Measurements from ENCODE around the gene NAALADL2. TPM values are rescaled to one million over a fixed set of nuclear protein-coding genes. Genes with fewer than 3 reads are reported as not detected.
"Not testable (repeated sequence)": the region's sequence is repeated elsewhere in the genome, so short reads cannot be mapped to it uniquely, and the experiment has no call there.

The NAALADL2 gene
- total RNA-seq, 1 experiment from 2014 or later: not detected

DNA sequence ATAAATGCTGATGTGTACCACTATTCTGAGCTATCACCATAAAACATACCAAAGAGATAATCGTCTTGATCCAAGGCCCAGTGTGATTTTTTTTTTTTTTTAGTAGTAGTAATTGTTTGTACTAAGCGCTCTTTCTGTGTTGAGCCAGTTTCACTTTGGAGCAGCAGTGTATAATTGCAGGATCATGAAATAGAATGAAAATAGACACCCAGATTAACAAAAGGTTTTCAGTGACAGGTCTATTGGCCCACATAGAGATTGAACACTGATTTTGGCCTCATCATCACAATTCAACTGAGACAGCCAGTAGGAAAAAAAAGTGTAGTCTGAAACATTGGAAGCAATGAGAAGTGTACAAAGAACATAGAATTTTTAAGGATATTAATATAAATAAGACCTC, 749.8 kb downstream of the NAALADL2 start:
- no peaks in the 10 kb centered on the region for H3K79me2 ChIP-seq (ENCODE audit: low read length)
- no peak overlapping the region for H2AFZ ChIP-seq (ENCODE audit: low read length)
- no peak overlapping the region for H3K9ac ChIP-seq (ENCODE audit: low read length)
- no peak overlapping the region for H3K4me2 ChIP-seq (ENCODE audit: low read depth, low read length, poor library complexity, severe bottlenecking)
- DNase-seq: no peak
- H3K4me3 ChIP-seq (ENCODE audit: low read length): no peak overlapping the region
- no peaks in the 10 kb centered on the region for H3K36me3 ChIP-seq (ENCODE audit: insufficient read depth, low read length)
- H3K4me1 ChIP-seq (ENCODE audit: low read length): no peaks in the 10 kb centered on the region
- no peaks in the 10 kb centered on the region for H3K9me2 ChIP-seq (replicated peaks; ENCODE audit: insufficient read depth, low read length)
- no peak overlapping the region for H3K27ac ChIP-seq (ENCODE audit: low read length)
- H4K20me1 ChIP-seq (ENCODE audit: insufficient read depth, low read depth, low read length): no peaks in the 10 kb centered on the region
- peaks cover 38% of the 10 kb centered on the region for H3K9me3 ChIP-seq (ENCODE audit: low read length)
- H3K27me3 ChIP-seq (ENCODE audit: low read length): no peaks in the 10 kb centered on the region

DNA sequence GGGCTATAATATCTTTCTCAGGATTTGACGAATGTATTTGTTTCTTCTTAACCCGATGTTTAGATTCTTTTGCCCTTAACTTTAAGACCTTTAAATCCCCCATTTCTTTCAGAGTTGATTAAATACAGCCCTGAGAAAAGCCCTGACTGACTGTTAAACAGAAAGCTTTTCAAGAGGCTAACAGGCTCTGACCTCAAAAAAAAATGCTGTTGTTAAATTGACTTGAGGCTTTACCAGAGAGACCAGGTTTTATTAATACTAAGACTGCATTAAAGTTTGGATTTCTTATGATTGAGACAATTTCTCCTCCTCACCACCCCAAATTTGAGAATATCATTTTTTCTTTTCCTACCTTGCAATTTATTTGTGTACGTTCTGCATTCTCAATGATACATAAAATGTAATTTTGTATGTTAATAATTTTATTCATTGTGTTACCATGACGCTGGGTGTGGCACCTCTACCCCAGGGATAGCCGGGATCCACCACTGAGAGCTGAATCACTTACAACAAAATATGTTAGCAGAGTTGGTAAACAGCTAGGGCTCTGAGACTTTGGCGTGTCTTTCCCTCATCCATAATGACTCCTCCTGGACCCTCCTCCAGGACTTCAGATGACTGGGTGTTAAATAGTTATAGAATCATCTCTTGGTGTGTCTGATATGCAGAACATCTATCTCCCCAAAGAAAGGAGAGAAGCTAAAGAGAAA, 753.5 kb downstream of the NAALADL2 start:
- Histone ChIP-seq H3K27me3 (ENCODE audit: low read length) (no peaks in the 10 kb centered on the region), H2AFZ (ENCODE audit: low read length) (no peak overlapping the region), H3K4me2 (ENCODE audit: low read depth, low read length, poor library complexity, severe bottlenecking) (no peak overlapping the region), H4K20me1 (ENCODE audit: insufficient read depth, low read depth, low read length) (no peaks in the 10 kb centered on the region), H3K79me2 (ENCODE audit: low read length) (no peaks in the 10 kb centered on the region), H3K9ac (ENCODE audit: low read length) (no peak overlapping the region), H3K9me2 (replicated peaks; ENCODE audit: insufficient read depth, low read length) (no peaks in the 10 kb centered on the region), H3K4me3 (ENCODE audit: low read length) (no peak overlapping the region), H3K4me1 (ENCODE audit: low read length) (no peaks in the 10 kb centered on the region), H3K27ac (ENCODE audit: low read length) (no peak overlapping the region), H3K9me3 (ENCODE audit: low read length) (peaks cover 26% of the 10 kb centered on the region), H3K36me3 (ENCODE audit: insufficient read depth, low read length) (no peaks in the 10 kb centered on the region)
- no peak for DNase-seq

DNA sequence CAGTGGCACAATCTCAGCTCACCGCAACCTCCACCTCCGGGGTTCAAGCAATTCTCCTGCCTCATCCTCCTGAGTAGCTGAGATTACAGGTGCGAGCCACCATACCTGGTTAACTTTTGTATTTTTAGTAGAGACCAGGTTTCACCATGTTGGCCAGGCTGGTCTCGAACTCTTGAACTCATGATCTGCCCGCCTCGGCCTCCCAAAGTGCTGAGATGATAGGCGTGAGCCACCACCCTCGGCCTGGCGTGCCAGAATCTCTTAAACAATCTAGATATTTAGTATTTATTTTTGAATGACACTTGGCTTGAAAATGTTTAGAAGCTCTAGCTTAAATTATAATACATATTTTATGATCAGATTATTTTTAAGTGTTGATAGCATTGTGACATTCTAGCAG, 755.0 kb downstream of the NAALADL2 start:
- H3K4me3 ChIP-seq (ENCODE audit: low read length); H3K4me1 ChIP-seq (ENCODE audit: low read length); H3K4me2 ChIP-seq (ENCODE audit: low read depth, low read length, poor library complexity, severe bottlenecking); H3K36me3 ChIP-seq (ENCODE audit: insufficient read depth, low read length); DNase-seq; H3K9me2 ChIP-seq (replicated peaks; ENCODE audit: insufficient read depth, low read length); H3K9ac ChIP-seq (ENCODE audit: low read length); H3K79me2 ChIP-seq (ENCODE audit: low read length); H4K20me1 ChIP-seq (ENCODE audit: insufficient read depth, low read depth, low read length); H3K27ac ChIP-seq (ENCODE audit: low read length); H2AFZ ChIP-seq (ENCODE audit: low read length); H3K27me3 ChIP-seq (ENCODE audit: low read length): not testable (repeated sequence)
- H3K9me3 ChIP-seq (ENCODE audit: low read length): peaks cover 29% of the 10 kb centered on the region

DNA sequence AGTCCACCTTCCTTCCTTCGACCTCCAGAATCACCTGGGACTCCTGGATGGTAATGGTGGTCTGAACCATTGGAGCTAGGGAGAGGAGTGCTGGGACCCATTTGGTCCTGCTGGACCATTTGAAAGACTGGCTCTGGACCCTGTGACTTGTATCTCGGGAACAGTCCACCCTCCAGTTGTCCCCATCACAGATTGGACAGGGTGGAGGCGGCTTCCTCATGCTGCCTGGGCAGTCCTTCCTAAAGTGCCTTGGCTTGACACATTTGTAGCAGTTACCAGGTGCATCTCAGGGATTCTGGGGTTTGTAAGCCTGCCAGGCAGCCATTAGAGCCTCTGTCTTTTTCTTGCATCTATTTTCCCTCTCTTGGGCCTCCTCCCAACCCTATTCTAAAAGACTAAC, 758.1 kb downstream of the NAALADL2 start:
- H3K9me3 ChIP-seq (ENCODE audit: low read length): peaks cover 21% of the 10 kb centered on the region
- no peak overlapping the region for H2AFZ ChIP-seq (ENCODE audit: low read length)
- H3K36me3 ChIP-seq (ENCODE audit: insufficient read depth, low read length): no peaks in the 10 kb centered on the region
- H4K20me1 ChIP-seq (ENCODE audit: insufficient read depth, low read depth, low read length): no peaks in the 10 kb centered on the region
- H3K27ac ChIP-seq (ENCODE audit: low read length): no peak overlapping the region
- DNase-seq: no peak
- H3K9me2 ChIP-seq (replicated peaks; ENCODE audit: insufficient read depth, low read length): no peaks in the 10 kb centered on the region
- no peaks in the 10 kb centered on the region for H3K27me3 ChIP-seq (ENCODE audit: low read length)
- H3K4me2 ChIP-seq (ENCODE audit: low read depth, low read length, poor library complexity, severe bottlenecking): no peak overlapping the region
- H3K4me1 ChIP-seq (ENCODE audit: low read length): no peaks in the 10 kb centered on the region
- no peaks in the 10 kb centered on the region for H3K79me2 ChIP-seq (ENCODE audit: low read length)
- H3K4me3 ChIP-seq (ENCODE audit: low read length): no peak overlapping the region
- H3K9ac ChIP-seq (ENCODE audit: low read length): no peak overlapping the region

DNA sequence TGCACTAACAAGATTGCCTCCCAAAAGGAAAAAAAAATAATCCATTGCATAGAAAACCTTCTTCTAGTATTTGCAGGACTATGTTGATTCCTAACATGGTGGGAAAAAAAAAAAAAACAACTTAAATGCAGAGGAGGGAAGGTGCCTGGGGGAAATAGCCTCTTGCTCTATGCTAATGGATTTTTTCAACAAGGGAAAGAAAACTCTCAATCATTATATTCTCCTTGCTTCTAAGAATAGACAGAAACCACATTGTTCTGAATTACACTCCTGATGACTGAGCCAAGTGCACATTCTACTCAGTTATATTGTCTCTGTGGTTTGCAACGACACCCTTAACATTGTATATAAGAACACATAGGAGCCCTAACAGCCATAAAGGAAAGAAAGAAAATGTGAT, 760.2 kb downstream of the NAALADL2 start:
- Histone ChIP-seq H3K79me2 (ENCODE audit: low read length) (no peaks in the 10 kb centered on the region), H3K27ac (ENCODE audit: low read length) (no peak overlapping the region), H4K20me1 (ENCODE audit: insufficient read depth, low read depth, low read length) (no peaks in the 10 kb centered on the region), H3K27me3 (ENCODE audit: low read length) (no peaks in the 10 kb centered on the region), H3K9me2 (replicated peaks; ENCODE audit: insufficient read depth, low read length) (no peaks in the 10 kb centered on the region), H3K9me3 (ENCODE audit: low read length) (peaks cover 20% of the 10 kb centered on the region), H3K9ac (ENCODE audit: low read length) (no peak overlapping the region), H2AFZ (ENCODE audit: low read length) (no peak overlapping the region), H3K36me3 (ENCODE audit: insufficient read depth, low read length) (no peaks in the 10 kb centered on the region), H3K4me2 (ENCODE audit: low read depth, low read length, poor library complexity, severe bottlenecking) (no peak overlapping the region), H3K4me3 (ENCODE audit: low read length) (no peak overlapping the region), H3K4me1 (ENCODE audit: low read length) (no peaks in the 10 kb centered on the region)
- no peak for DNase-seq

DNA sequence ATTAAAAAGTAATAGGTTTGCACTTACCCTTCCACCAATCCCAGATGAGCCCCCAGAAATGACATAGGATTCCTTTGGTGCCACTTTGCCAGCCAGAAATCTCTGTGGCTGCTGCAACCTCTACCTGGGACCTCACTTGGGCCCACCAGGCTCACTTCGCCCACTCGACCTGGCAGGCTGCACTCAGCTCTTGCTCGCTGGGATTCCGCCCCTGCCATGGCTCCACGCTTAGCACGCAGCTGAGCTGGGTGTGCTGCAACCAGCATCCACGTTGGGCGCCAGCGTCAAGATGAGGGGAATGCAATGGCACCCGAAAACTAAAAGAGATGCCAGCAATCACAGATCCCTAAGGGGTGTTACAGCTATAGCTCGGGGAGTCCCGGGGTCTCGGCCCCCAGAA, 761.0 kb downstream of the NAALADL2 start:
- H3K36me3 ChIP-seq (ENCODE audit: insufficient read depth, low read length): no peaks in the 10 kb centered on the region
- H3K4me3 ChIP-seq (ENCODE audit: low read length): no peak overlapping the region
- H3K4me2 ChIP-seq (ENCODE audit: low read depth, low read length, poor library complexity, severe bottlenecking): no peak overlapping the region
- H3K27me3 ChIP-seq (ENCODE audit: low read length): no peaks in the 10 kb centered on the region
- H3K27ac ChIP-seq (ENCODE audit: low read length): no peak overlapping the region
- H3K4me1 ChIP-seq (ENCODE audit: low read length): no peaks in the 10 kb centered on the region
- H4K20me1 ChIP-seq (ENCODE audit: insufficient read depth, low read depth, low read length): no peaks in the 10 kb centered on the region
- no peaks in the 10 kb centered on the region for H3K79me2 ChIP-seq (ENCODE audit: low read length)
- peaks cover 20% of the 10 kb centered on the region for H3K9me3 ChIP-seq (ENCODE audit: low read length)
- no peak overlapping the region for H3K9ac ChIP-seq (ENCODE audit: low read length)
- DNase-seq: no peak
- no peak overlapping the region for H2AFZ ChIP-seq (ENCODE audit: low read length)
- no peaks in the 10 kb centered on the region for H3K9me2 ChIP-seq (replicated peaks; ENCODE audit: insufficient read depth, low read length)

DNA sequence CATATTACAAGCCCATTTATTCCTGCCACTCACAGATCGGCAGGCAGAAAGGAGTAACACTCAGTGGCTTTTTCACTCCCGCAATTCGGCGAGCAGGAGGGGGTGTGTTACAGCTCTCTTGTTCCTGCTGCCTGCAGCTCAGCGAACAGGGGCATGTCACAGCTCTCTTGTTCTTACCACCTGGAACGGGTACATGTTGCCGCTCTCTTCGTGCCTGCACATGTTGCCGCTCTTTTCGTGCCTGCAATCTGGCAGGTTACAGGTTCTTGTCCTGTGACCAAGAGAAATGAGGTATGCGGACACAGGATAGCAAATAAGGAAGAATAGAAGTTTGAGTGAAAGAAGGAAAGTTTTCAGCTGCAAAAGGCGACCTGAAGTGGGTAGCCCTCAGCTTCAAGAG, 761.4 kb downstream of the NAALADL2 start:
- Histone ChIP-seq H2AFZ (ENCODE audit: low read length) (no peak overlapping the region), H3K4me1 (ENCODE audit: low read length) (no peaks in the 10 kb centered on the region), H3K9me2 (replicated peaks; ENCODE audit: insufficient read depth, low read length) (no peaks in the 10 kb centered on the region), H3K9me3 (ENCODE audit: low read length) (peaks cover 20% of the 10 kb centered on the region), H3K9ac (ENCODE audit: low read length) (no peak overlapping the region), H3K36me3 (ENCODE audit: insufficient read depth, low read length) (no peaks in the 10 kb centered on the region), H3K27ac (ENCODE audit: low read length) (no peak overlapping the region), H3K4me3 (ENCODE audit: low read length) (no peak overlapping the region), H3K27me3 (ENCODE audit: low read length) (no peaks in the 10 kb centered on the region), H3K4me2 (ENCODE audit: low read depth, low read length, poor library complexity, severe bottlenecking) (no peak overlapping the region), H4K20me1 (ENCODE audit: insufficient read depth, low read depth, low read length) (no peaks in the 10 kb centered on the region), H3K79me2 (ENCODE audit: low read length) (no peaks in the 10 kb centered on the region)
- no peak for DNase-seq

DNA sequence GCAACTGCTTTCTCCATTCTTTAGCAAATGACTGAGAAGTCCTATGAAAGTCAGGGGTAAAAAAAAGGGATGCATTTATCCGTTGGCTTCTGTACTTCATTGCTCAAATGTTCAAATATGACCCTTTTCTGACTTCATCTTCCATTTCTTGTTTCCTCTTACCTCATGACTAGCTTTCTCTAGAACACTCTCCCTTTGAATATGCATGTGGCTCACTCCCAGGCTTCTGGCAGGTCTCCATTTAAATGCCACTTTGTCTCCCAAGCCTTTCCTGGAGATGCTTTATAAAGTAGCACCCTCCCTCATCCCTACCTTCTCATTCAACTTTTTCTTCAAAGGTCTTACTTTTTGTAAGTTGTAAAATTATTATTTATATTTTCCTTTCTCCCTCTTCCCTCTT, 781.8 kb downstream of the NAALADL2 start:
- peaks cover 17% of the 10 kb centered on the region for H3K9me3 ChIP-seq (ENCODE audit: low read length)
- H3K27me3 ChIP-seq (ENCODE audit: low read length): no peaks in the 10 kb centered on the region
- no peak overlapping the region for H3K4me2 ChIP-seq (ENCODE audit: low read depth, low read length, poor library complexity, severe bottlenecking)
- no peak overlapping the region for H3K27ac ChIP-seq (ENCODE audit: low read length)
- H3K4me3 ChIP-seq (ENCODE audit: low read length): no peak overlapping the region
- DNase-seq: no peak
- H3K4me1 ChIP-seq (ENCODE audit: low read length): no peaks in the 10 kb centered on the region
- H3K9ac ChIP-seq (ENCODE audit: low read length): no peak overlapping the region
- no peak overlapping the region for H2AFZ ChIP-seq (ENCODE audit: low read length)
- no peaks in the 10 kb centered on the region for H3K9me2 ChIP-seq (replicated peaks; ENCODE audit: insufficient read depth, low read length)
- H3K79me2 ChIP-seq (ENCODE audit: low read length): no peaks in the 10 kb centered on the region
- H4K20me1 ChIP-seq (ENCODE audit: insufficient read depth, low read depth, low read length): no peaks in the 10 kb centered on the region
- H3K36me3 ChIP-seq (ENCODE audit: insufficient read depth, low read length): no peaks in the 10 kb centered on the region
